ENCODE measurements around the gene ASB13.
"Not testable (repeated sequence)": the region's sequence is repeated elsewhere in the genome, so short reads cannot be mapped to it uniquely, and the experiment has no call there.

ASB13 gene

DNA sequence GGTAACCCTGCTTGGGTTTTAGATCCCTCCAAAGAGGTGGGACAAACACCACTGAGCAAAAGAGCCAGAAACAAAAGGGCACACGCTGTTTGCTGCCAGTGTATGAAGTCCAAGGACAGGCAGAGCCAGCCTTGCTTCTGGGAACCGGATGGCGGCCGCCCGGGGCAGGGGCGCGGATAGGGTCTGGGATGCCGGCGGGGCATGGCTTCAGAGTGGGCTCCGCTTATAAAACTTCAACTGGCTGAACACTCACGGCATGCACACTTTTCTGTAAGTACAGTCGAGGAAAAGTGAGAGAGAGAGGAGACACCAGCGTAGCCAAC lies 62.6 kb downstream of the ASB13 start:
- DNase-seq: no peak

DNA sequence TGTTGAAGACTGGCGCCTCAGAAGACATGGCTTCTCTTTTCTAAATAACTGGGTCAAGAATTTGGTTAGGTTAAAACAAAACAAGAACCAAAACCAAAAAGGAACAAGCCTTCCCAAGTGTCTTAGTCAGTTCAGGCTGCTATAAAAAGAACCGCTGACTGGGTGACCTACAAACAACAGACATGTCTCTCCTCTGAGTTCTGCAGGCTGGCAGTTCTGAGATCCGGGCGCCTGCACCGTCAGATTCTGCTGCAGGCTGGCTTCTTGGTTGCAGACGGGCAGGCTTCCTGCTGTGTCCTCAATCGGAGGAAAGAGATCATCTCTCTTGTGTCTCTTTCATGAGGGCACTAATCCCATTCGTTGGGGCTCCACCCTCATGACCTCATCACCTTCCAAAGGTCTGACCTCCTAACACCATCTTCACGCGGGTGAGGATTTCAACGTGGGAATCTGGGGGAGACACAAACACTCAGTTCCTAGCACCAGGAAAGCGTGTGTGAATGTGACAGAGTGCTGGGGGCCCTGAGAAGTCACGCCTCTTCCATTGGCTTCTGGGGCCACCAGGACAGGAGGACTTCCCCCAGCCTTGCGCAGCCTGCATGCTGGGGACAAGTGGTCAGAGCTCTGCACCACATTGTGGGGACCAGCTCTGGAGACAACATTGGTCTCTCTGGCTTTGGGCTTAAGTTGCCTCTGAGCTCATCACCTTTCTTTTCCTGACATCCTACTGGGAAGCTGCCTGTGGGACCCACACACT lies 63.1 kb downstream of the ASB13 start:
- DNase-seq: no peak

GRCh38 chr10:5601826-5602495 lies 64.4 kb downstream of the ASB13 start:
- DNase-seq: no peak

GRCh38 chr10:5600908-5601307 lies 65.5 kb downstream of the ASB13 start:
- no peak for DNase-seq

DNA sequence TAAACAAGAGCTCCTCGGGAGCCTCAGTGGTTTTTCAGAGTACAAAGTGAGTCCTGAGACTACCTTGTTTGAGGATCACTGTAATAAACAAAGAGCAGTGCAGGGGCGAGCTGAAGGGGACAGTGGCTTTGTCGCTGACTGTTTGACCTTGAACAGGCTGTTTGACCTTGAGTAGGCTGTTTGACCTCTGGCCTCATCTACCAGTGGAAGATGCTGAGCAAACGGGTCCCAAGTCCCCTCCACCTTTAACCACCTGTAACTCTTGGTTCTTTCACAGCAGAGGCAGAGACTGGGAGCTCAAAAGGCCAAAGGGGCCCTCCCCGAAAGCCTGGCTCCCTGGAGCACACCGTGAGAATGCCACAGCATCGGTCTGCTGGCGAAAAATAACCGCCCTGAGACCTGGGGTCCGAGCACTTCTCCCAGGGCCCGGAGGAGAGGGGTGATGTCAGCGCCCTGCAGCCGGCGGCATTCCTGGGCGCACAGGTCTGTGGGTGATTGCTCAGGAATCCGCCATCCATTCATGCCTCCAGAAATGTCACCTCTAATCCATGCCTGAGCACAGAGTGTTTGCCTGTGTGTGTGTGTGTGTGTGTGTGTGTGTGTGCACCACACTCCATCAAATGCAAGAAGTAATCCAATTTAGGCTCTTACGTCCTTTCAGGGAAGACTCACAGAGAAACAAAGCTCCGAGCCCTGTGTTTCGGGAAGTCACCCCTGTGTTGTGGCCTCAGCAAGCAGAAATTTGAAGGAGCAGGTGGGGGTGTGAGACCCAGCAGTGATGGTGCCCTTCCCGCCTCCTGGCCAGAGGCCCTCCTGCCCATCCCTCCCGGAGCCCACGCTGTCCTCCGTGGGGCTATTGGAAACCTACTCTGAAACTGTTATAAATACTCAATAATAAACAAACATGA lies 66.5 kb downstream of the ASB13 start:
- DNase-seq: no peak

DNA sequence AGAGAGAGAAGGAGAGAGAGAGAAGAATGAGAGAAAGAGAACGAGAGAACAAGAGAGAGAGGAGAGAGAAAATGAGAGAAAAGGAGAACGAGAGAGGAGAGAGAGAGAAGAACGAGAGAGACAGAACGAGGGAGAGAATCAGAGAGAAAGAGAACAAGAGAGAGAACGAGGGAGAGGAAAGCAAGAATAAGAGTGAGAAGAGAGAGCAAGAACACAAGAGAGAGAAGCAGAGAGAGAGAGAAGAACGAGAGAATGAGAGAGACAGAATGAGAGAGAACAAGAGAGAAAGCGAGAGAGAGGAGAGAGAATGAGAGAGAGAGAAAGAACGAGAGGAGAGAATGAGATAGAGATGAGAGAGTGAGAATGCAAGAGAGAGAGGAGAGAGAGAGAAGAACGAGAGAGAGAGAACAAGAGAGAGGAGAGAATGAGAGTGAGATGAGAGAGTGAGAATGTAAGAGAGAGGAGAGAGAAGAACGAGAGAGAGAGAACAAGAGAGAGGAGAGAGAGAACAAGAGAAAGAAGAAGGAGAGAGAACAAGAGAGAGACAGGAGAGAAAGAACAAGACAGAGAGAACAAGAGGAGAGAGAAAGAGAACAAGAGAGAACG lies 68.2 kb downstream of the ASB13 start:
- DNase-seq: no peak

GRCh38 chr10:5596611-5597341 lies 69.6 kb downstream of the ASB13 start:
- no peak for DNase-seq

DNA sequence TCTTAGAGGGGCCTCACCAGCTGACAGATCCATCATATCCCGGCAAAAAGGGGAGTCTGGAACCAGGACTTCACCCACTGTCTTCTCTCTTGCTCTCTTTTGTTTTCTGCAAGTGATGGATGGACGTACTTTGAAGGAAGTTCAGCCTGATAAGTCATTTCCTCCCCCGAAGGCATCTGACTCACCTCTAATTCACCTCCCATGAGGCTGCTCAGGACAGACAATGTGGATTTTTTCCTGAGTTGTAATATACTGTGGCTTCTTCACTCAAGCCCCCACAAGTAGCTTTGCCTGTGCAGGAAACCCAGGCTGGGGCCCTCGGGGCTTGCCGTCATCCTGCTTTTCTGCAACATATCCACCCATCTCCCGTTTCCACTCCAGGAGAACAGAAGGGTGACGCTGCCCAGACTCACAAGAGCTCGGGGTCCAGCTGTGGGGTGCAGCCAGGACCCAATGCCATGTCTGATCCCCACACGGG lies 70.4 kb downstream of the ASB13 start:
- no peak for DNase-seq

- no peak for DNase-seq
These were observed 70.8 kb downstream of the ASB13 start for GRCh38 chr10:5595591-5595990.

DNA sequence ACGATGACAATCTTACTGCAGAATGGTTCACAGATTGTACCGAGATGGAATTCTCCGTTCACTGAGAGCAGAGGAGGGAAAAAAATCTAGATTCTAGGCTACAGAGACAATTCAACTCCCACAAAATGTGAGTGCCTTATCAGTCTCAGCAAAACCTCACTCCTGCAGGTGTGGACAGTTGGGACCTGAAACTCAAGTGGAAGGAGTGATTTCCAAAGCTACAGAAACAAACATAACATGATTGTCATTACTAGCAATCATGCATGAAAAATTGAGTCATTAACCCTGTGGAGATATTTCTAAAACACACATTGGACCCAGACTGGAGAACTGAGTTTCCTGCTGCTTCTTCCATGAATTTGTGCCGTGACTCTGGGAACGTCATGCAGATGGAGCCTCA lies 71.3 kb downstream of the ASB13 start:
- no peak for DNase-seq

DNA sequence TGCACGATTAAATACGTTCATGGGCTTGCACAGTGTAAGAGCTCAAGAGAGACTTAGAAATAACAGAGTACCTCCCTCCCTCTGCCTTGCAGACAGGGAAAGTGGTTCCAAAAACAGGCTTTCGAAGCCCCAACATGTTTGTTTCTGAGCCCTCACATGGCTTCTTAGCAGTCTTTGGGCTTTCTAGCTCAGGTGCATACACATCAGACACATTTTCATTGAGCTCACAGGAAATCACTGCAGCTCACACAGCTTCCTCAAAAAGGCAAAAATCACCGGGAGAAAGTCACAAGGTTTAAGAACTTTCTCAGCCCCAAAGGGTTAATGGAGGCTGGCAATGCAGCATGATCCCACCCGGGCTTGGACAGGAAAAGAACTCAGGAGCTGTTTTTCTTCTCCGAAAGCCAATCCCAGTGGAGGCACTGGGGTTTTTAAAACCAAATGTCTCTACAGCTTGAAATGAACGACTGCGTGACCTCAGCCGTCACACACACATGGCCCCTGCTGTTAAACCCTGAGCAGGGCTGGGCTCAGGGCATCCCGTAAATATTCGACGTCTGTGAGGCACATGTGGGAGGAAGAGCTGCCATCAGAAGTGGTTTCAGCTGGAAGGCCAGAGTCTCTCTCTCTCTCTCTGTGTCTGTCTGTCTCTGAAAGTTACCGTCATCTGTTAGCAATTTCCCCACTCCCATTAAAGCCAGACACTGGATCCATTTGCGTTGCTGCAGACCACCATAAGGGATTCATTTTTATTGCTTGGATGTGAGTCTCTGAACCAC lies 71.9 kb downstream of the ASB13 start:
- DNase-seq: no peak

DNA sequence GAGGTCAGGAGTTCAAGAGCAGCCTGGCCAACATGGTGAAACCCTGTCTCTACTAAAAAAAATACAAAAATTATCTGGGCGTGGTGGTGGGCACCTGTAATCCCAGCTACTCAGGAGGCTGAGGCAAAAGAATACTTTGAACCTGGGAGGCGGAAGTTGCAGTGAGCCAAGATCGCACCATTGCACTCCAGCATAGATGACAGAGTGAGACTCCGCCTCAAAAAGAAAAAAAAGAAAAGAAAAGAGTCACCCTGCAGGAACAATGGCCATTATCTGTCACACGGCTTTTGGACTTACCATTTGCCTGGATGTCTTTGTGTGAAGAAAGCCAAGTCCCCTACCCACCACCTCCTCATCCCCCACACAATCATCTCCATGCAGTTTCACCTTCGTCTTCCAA lies 73.0 kb downstream of the ASB13 start:
- not testable (repeated sequence) for DNase-seq

GRCh38 chr10:5592070-5592469 lies 74.3 kb downstream of the ASB13 start:
- DNase-seq: no peak

GRCh38 chr10:5591336-5591824 lies 75.0 kb downstream of the ASB13 start:
- DNase-seq: no peak

DNA sequence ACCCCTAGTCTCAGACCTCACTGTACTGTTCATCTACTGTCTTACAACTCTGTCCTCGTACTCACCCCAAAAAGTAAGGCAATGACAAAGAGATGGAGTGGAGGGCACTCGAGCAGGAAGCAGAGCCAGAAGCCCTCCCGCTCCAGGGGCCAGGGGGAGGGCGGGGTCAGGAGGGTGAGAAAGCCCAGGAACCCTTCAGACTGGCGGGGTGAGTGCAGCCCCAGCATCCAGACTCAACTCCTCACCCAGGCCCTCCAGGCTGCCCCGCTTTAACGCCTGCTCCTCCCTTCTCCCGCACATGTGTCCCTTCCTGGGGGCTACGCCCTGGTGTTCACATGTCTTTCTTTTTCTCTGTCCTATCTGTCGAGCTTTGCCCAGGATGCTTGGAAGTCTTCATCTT lies 75.6 kb downstream of the ASB13 start:
- no peak for DNase-seq

DNA sequence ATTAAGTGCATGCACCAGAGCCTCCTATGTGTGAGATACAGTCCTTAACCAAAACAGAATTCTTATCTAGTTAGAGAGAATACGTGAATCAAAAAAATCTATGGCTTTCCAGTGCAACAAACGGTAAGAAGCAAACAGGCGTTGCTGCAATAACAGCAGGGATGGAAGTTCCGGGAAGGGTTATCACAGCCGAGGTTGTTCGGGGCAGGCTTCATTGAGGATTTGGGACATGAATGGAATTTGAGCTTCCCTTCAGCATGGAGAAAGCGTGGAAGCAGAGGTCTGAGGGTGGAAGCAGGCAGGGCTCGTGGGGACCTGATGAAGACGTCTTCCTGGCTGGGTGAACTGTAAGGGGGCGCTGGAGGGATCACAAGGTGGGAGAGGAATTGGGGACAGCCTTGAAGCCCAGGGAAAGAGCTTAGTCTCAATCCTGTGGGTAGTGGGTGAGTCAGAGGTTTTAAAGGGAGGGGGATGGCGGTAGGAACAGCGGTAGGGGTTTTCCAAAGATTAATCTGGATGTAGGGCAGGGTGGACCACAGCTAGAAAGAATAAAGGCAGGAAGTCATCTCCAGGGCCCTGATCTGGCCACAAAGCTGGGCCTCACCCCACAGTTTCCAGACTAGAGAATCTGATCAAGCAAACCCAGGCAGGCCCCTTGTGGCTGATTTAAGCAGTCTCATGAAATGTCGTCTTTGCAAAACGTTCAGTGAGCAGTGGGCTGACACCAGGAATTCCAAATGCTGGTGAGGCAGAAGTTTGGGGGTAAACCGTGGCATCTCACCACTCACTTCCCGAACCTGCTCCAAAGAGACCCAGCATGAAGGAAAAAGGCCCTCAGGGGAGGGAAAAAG lies 76.5 kb downstream of the ASB13 start:
- no peak for DNase-seq

DNA sequence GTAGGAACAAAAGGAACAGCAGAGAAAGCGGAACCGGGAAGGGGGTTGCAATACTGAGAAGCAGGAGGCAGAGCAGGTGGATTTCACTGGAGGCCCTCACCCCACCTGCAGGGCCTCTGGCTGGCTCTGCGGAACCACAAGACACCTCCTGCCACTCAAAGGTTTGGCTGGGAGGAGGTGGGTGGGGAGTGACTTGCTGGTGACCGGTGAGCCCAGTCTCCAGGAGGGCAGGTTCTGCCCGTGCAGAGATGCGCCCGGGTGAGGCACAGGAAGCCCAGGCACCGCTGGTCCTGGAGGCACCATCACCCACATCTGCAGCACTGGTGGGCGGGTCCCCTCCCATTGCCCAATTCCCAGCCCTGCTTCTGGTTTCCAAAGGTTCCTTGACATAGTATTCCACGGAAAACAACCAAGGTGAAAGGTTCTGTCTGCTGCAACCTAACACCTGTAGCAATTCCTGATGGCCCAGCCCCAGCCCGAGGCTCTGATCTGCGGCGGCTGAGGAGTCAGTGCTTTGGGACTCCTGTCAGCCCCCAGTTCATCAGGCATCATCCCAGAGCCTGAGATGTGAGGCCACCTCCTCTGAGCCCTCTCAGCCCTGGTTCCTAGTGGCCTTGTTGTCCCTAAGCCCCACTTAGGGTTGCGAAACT lies 77.3 kb downstream of the ASB13 start:
- no peak for DNase-seq
